Stimulated activated naive CD8-positive, alpha-beta T cell treated with anti-CD3 and anti-CD28 coated beads, Interleukin-15, Interleukin-2, amounts not matched to agents 100 ng/mL and 50 ng/mL, for 24 hours (primary cell): Measurements from ENCODE around the gene BCLAF3.

ENCODE experiments used
- H3K27ac Mint-ChIP-seq: one replicate; pipeline ENCODE4 v1.8.0; 2021; ENCODE audit warnings: mild to moderate bottlenecking, mixed read lengths
- H3K27me3 Mint-ChIP-seq: one replicate; pipeline ENCODE4 v1.8.0; 2021; ENCODE audit warnings: mixed read lengths
- H3K36me3 Mint-ChIP-seq: one replicate; pipeline ENCODE4 v1.8.0; 2021; ENCODE audit warnings: low read depth, mixed read lengths
- H3K4me1 Mint-ChIP-seq: one replicate; pipeline ENCODE4 v1.8.0; 2021; ENCODE audit warnings: low read depth, mixed read lengths
- H3K4me3 Mint-ChIP-seq: one replicate; pipeline ENCODE4 v1.8.0; 2021; ENCODE audit warnings: mild to moderate bottlenecking, mixed read lengths
- H3K9me3 Mint-ChIP-seq: one replicate; pipeline ENCODE4 v1.8.0; 2021; ENCODE audit warnings: mixed read lengths

Gene BCLAF3

DNA sequence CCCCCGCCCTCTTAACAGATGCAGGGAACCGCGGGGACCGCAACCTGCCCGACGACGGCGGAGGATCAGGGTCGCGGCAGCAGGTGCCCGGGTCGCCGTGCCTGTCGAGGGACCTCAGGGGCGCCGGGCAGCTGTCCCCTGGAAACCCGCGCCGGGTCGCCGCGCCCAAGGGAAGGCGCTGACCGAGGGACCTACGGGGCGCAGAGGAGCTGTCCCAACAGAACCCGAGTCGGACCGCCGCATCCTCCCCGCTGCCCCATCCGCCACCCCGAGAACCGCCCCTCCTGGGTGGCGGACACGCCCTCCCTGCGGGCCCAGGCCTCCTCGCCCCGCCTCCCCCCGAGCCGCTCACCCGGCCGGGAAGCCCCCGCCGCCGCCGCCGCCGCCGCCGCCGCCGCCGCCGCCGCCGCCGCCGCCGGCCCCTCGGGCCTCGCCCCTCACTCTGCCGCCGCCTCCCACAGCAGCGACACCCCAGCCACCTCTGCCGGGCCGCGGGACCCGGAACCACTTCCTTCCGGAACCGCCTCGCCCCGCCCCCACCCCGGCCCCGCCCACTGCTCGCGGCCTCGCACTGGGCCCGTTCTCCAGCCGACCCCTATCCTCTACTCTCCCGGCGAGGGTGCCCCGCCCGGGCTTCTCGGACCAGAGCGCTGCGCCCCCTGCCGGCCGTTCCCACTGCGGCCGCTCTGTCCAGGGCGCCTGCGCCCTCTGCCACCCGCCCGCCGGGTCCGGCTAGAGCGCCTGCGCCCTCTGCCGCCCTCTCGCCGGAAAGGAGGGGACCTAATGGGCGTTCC, at the start of gene BCLAF3:
Gene BCLAF3, minus strand, starts transcription at position 506 of the 794 bp plus-strand sequence. CDS start 20,797 bp downstream, outside the sequence.
- Mint-ChIP-seq H3K9me3 (no peaks in the 10 kb centered on the region), H3K27me3 (no peaks in the 10 kb centered on the region), H3K27ac (peak within 1 kb of the TSS; percentile 92), H3K4me3 (peak within 1 kb of the TSS; percentile 88), H3K4me1 (peaks cover 26% of the 10 kb centered on the region), H3K36me3 (no peaks in the 10 kb centered on the region)

DNA sequence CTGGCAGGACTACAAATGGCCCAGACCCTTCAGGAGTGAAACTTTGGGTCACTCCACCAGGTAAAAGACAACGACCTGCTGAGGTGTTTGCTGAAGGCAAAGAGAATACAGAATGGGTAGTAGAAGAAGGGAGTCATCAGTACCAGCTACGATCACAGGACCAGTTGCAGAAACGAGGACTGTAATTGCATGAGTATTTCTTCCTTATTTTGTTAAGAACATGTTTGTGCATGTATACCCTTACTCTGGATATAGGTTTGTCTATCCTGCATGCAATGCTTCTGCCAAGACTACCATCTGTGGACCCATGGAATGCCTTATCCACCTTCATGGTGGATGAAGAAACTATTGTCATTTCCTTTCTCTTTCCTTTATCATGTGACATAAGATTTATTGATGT, 48.1 kb upstream of the BCLAF3 start:
- Mint-ChIP-seq H3K36me3 (no peaks in the 10 kb centered on the region), H3K4me1 (no peaks in the 10 kb centered on the region), H3K27me3 (no peaks in the 10 kb centered on the region), H3K27ac (no peak overlapping the region), H3K4me3 (no peak overlapping the region), H3K9me3 (no peaks in the 10 kb centered on the region)

DNA sequence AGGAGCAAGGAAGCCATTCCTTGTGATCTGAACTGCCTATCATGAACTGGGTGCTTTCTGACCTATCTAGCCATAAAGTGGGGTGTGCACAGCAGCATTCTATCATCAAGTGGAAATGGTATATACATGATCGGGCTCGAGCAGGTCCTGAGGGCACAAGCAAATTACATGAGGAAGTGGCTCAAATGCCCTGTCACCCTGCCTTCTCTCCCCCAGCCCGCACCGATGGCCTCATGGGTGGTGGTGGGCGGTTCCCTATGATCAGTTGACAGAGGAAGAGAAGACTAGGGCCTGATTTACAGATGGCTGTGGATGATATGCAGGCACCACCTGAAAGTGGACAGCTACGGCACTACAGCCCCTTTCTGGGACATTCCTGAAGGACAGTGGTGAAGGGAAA, 46.3 kb upstream of the BCLAF3 start:
- H3K27me3 Mint-ChIP-seq: no peaks in the 10 kb centered on the region
- H3K36me3 Mint-ChIP-seq: no peaks in the 10 kb centered on the region
- H3K4me3 Mint-ChIP-seq: no peak overlapping the region
- H3K9me3 Mint-ChIP-seq: no peaks in the 10 kb centered on the region
- no peaks in the 10 kb centered on the region for H3K4me1 Mint-ChIP-seq
- no peak overlapping the region for H3K27ac Mint-ChIP-seq

DNA sequence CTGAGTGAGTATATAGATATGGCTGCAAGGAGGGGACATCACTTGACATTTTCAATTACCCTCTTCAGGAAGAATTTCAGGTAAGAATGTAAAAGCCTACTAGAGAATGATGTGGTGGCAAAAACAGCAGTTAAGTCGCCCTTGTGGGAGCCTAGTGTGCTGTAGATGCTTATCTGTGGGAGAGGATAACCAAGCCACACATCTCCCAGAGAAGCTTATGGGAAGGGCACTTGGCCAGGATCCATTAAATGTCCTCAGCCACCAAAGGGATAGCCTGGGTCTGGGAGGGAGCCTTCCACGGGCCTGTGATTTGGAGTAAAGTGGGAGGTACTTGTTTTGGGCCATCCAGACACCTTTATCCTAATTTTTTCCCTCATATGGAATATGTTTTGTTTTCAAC, 41.3 kb upstream of the BCLAF3 start:
- H3K4me1 Mint-ChIP-seq: peaks cover 15% of the 10 kb centered on the region
- H3K9me3 Mint-ChIP-seq: no peaks in the 10 kb centered on the region
- no peak overlapping the region for H3K27ac Mint-ChIP-seq
- H3K4me3 Mint-ChIP-seq: no peak overlapping the region
- no peaks in the 10 kb centered on the region for H3K27me3 Mint-ChIP-seq
- H3K36me3 Mint-ChIP-seq: no peaks in the 10 kb centered on the region

DNA sequence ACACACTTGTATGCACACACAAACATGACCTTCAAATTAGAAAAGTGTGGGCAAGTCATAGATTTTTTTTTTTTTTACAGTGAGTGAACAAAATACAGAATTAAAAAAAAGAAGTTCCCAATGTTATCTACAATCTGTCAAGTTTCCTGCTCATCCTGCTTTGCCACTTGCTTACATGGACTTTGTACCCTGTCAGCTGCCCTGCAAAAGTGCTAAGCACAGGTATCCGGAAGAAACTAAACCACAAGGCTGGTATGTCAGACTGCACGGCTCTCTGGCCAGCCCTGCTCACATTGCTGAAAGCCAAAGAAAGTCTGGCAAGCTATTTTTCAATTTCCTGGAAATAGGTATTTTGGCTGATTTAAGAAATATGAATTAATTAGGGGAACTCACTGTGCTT, 38.9 kb upstream of the BCLAF3 start:
- no peaks in the 10 kb centered on the region for H3K9me3 Mint-ChIP-seq
- no peaks in the 10 kb centered on the region for H3K36me3 Mint-ChIP-seq
- H3K27ac Mint-ChIP-seq: no peak overlapping the region

DNA sequence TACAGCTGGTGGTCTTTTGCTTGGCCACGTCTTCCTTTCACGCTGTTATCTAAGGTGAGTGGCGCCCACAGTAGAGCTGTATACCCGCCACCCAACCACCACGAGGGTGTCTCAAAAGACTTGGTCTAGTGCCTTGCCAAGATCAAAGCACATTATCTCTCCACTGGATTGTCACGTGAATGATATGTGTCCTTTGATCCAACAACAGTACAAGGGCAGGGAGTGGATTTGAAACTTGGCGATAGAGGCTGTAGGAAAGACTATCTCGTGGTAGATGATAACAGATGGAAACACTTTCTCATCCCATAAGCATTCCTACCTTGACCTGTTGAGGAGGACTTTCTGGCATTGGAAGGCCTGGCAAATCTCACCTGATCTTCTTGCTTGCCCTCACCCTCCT, 37.7 kb upstream of the BCLAF3 start:
- H3K4me1 Mint-ChIP-seq: peaks cover 15% of the 10 kb centered on the region
- H3K4me3 Mint-ChIP-seq: no peak overlapping the region
- no peaks in the 10 kb centered on the region for H3K36me3 Mint-ChIP-seq
- H3K27ac Mint-ChIP-seq: no peak overlapping the region
- no peaks in the 10 kb centered on the region for H3K9me3 Mint-ChIP-seq
- no peaks in the 10 kb centered on the region for H3K27me3 Mint-ChIP-seq

More for the DNA sequence above, 38.9 kb upstream of the BCLAF3 start:
- peaks cover 15% of the 10 kb centered on the region for H3K4me1 Mint-ChIP-seq
- no peak overlapping the region for H3K4me3 Mint-ChIP-seq
- H3K27me3 Mint-ChIP-seq: no peaks in the 10 kb centered on the region

DNA sequence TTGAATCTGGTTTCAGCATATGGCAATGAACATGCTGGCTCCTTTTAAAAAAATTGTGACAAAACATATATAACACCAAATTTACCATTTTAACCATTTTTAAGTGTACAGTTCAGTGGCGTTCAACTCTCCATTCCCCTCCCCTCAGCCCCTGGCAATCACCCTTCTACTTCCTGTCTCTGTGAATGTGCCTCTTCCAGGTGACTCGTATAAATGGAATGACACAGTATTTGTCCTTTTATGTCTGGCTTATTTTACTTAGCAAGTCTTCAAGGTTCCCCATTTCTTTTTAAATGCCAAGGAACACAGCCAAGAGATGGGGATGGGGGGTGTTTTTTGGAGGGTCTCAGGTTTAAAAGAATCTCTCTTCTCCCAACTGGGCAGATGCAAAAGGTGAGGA, 35.4 kb upstream of the BCLAF3 start:
- peaks cover 15% of the 10 kb centered on the region for H3K4me1 Mint-ChIP-seq
- H3K27me3 Mint-ChIP-seq: no peaks in the 10 kb centered on the region
- no peaks in the 10 kb centered on the region for H3K9me3 Mint-ChIP-seq
- no peaks in the 10 kb centered on the region for H3K36me3 Mint-ChIP-seq
- no peak overlapping the region for H3K4me3 Mint-ChIP-seq
- no peak overlapping the region for H3K27ac Mint-ChIP-seq

DNA sequence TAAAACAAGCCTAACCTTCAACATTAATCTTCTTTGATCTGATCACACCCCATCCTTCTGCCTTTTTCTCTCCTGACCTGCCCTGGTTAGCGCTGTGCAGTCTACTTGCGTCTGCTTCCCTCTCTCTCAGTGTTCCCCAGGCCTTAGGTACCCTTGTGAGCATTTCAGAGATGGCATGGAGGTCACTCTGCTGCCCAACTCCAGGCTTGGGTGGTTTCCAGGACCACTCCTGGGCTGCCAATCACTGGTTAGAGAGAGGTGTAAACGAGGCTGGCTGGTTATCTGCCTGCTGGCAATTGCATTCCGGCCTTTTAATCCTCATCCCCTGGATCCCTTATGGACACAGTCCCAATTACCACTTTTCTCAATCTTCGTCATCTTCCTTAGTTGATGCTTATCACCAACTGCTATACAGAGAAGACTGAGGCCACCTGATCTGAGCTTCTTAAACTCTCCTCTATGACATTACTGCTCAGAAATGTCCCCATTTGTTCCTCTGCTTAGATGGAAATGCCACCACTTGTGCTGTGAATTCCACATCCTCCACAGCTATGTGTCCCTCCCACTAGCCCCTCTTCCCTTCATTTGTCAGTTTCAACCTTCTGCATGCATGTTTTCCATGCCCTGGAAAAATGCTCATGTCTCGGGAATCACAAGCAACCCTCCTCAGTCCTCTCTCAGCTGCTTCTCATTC, 29.0 kb upstream of the BCLAF3 start:
- H3K36me3 Mint-ChIP-seq: peaks cover 7% of the 10 kb centered on the region
- H3K4me1 Mint-ChIP-seq: no peaks in the 10 kb centered on the region
- peaks cover 7% of the 10 kb centered on the region for H3K9me3 Mint-ChIP-seq
- H3K27ac Mint-ChIP-seq: no peak overlapping the region
- H3K4me3 Mint-ChIP-seq: no peak overlapping the region
- no peaks in the 10 kb centered on the region for H3K27me3 Mint-ChIP-seq

DNA sequence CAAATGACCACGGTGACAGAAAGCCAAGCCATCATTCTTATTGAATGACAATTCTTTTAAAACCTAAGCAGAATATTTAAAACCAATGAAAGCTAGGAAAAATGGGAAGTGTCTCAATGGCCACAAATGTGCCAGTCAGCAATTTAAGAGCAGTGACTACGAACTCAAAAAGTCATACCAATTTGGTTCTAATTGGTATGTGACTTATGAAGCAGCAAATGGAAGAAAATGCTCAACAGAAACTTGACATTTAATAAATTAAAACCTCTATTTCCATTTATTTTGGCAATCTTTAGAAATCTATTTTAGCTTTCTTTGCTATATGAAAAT, 25.7 kb upstream of the BCLAF3 start:
- no peak overlapping the region for H3K27ac Mint-ChIP-seq
- no peaks in the 10 kb centered on the region for H3K4me1 Mint-ChIP-seq
- H3K4me3 Mint-ChIP-seq: no peak overlapping the region
- no peaks in the 10 kb centered on the region for H3K27me3 Mint-ChIP-seq
- H3K36me3 Mint-ChIP-seq: peaks cover 7% of the 10 kb centered on the region
- peaks cover 7% of the 10 kb centered on the region for H3K9me3 Mint-ChIP-seq

DNA sequence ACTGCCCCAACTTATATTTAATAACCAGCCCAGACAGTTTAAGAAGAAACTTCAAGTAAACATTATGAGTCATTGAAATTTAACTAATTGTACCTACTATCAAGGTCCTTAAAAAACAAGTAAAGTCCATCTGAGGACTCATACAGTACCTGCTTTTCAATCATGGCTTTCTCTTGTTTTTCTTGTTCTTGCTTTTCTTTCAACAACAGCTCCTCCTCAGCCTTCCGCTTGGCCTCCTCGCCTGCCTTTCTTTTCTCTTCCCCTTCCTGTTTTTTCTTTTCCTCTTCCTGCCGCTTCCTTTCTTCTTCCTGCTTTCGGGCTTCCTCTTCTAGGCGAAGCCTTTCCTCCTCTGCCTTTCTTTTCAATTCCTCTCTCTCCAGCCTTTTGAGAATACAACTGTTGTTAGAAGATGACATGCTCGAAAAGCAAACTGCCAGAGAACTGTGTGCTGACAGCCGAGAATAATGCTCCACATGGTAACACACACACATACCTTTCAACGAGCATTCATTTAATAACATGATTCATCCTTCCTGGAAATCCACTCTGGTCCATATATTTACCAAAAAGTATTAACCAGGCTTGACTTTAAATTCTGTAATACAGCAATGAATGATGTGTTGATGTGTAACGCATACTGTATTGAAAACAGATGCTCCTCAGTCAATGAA, 25.2 kb upstream of the BCLAF3 start:
- Mint-ChIP-seq H3K36me3 (peaks cover 7% of the 10 kb centered on the region), H3K4me1 (no peaks in the 10 kb centered on the region), H3K9me3 (peaks cover 7% of the 10 kb centered on the region), H3K27me3 (no peaks in the 10 kb centered on the region), H3K4me3 (no peak overlapping the region), H3K27ac (no peak overlapping the region)

DNA sequence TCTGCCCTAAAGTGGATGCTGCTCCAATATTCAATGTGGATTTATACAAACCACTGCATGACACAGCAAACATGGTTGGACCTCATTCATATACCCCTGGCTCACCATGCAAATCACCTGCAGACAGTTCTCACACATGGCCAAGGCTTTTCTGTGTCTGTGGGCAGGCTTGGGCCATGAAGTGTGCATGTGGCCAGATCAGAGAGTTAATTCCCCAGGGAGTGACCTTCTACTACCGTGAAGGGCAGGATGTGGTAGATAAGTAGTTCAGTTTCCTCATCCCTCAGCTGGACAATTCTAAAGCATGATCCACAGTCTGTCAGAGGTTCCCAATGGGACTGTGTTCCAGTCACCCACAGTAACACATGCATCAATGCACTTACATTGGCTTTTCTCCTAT, 24.6 kb upstream of the BCLAF3 start:
- no peak overlapping the region for H3K4me3 Mint-ChIP-seq
- no peaks in the 10 kb centered on the region for H3K27me3 Mint-ChIP-seq
- peaks cover 7% of the 10 kb centered on the region for H3K36me3 Mint-ChIP-seq
- H3K9me3 Mint-ChIP-seq: peaks cover 7% of the 10 kb centered on the region
- no peak overlapping the region for H3K27ac Mint-ChIP-seq
- no peaks in the 10 kb centered on the region for H3K4me1 Mint-ChIP-seq

DNA sequence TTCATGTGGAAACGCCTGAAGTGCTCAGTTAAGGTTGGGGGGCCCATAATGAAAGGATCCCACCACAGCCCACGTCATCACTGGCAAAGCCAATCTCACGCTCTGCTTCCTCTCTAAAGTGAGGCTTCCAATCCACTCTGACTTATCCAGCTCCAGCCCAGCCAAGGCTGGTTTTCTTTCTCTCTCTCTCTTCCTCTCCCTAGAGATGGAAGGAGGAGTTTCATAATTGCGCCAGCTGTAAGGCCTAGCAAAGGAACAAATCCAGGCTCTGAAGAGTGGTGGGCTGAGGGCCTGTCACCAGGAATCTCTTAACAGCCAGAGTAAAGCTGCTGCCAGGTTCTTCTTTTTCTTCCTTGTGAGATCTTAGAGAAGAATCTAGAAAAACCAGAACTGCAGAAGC, 20.7 kb upstream of the BCLAF3 start:
- Mint-ChIP-seq H3K36me3 (peaks cover 7% of the 10 kb centered on the region), H3K4me1 (no peaks in the 10 kb centered on the region), H3K27me3 (no peaks in the 10 kb centered on the region), H3K9me3 (peaks cover 7% of the 10 kb centered on the region), H3K4me3 (no peak overlapping the region), H3K27ac (no peak overlapping the region)

DNA sequence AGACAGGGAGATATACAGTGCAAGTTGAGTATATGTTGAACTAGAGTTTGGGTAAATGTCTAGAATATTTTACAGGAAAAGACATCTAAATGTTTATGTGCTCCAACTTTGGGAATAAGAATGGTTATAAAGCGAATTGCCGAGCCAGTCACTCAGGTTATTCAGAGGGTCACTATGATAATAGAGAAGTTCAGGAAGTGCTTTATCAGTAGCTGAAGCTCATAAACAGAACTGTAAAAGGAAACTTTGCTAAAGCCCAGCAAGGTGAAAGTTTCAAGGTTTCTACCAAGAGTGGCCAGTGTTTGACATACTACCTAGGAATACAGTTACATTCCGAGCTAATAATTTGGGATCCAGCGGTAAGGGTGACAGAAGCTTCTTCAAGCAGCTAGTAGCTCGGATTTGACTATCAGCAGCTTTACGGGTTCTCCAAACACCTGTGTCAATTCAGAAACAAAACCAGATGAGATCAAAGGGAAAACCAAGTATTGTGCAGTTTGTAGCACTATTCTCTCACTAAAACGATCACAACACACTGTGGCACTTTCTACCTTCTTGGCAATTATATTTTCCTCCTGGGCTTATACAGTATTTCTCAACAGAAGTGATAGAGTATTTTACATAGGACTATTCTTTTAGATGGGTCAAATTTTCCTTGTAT, 17.2 kb upstream of the BCLAF3 start:
- H3K4me3 Mint-ChIP-seq: no peak overlapping the region
- H3K27me3 Mint-ChIP-seq: no peaks in the 10 kb centered on the region
- no peaks in the 10 kb centered on the region for H3K36me3 Mint-ChIP-seq
- H3K27ac Mint-ChIP-seq: no peak overlapping the region
- H3K4me1 Mint-ChIP-seq: no peaks in the 10 kb centered on the region
- H3K9me3 Mint-ChIP-seq: no peaks in the 10 kb centered on the region

DNA sequence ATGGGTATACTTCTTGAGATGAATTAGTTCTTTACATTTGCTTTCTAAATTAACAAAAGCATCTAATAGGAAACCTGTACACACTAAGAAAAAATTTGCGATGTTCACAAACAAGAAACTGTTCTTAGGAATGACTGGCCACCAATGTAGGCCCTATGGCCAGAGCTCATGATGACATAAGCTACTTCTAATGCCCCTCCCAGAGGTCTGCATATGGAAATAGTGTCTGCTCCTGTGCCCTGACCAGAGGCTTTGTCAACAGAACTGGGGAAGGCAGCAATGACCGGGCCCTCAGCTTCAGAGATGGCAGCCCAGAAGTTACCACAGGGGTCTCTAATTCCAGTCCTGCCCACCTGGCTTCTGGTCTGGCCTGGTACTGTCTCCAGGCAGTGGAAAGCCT, 15.0 kb upstream of the BCLAF3 start:
- Mint-ChIP-seq H3K9me3 (no peaks in the 10 kb centered on the region), H3K36me3 (no peaks in the 10 kb centered on the region), H3K4me1 (no peaks in the 10 kb centered on the region), H3K27me3 (no peaks in the 10 kb centered on the region), H3K27ac (no peak overlapping the region), H3K4me3 (no peak overlapping the region)

DNA sequence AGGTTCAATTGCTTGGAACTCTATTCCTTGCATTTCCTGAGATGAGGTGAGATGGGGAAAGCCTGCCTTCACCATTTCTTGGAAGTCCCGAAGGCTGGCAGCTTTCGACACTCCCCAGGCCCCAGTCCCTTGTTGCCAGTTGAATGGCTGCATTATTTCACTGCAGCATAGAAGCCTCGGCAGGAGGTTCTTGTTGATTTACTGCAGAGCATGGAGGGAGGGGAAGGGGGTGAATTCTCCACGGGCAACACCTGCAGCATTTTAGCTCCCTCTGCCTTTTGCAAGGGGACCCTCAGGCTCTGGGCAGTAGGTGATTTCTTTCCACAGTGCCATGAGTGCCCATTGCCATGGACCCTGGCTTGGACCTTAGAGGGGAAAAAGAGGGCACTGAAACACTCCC, 10.7 kb upstream of the BCLAF3 start:
- Mint-ChIP-seq H3K27me3 (no peaks in the 10 kb centered on the region), H3K9me3 (no peaks in the 10 kb centered on the region), H3K4me1 (no peaks in the 10 kb centered on the region), H3K4me3 (no peak overlapping the region), H3K27ac (no peak overlapping the region), H3K36me3 (no peaks in the 10 kb centered on the region)
